ENCODE measurements around the gene TET3. TPM values are rescaled to one million over a fixed set of nuclear protein-coding genes. Genes with fewer than 3 reads are reported as not detected.

Gene TET3
- total and polyA plus RNA-seq, 2 of the 4 experiments (the other 2 are of a cell fraction) = 1.6 to 1.8 TPM

DNA sequence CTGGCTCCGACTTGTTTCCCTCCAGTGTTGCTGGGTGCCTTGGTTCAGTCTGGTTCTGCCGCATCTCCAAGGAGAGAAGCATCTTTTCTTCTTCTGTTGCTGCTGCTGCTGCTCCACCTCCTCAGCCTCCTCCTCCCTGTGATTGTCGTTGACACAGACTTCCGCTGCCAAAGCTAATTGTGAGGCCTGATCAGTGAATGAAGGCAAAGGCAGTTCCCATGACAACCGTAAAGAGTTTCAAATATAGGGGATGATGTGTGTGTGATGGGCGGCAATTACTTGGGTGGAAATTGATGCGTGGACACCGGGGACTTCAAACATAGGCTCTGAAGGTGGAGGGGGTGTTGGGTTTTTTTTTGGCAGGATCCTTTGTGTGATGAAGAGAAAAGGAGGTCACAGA, 13.7 kb downstream of the TET3 start:
- peaks cover 29 to 89% of the 10 kb centered on the region in 2 experiments for H3K79me1 ChIP-seq (ENCODE audit: low read depth in 1 of 2, low read length in 2 of 2)
- no peak overlapping the region for H2BK5ac ChIP-seq (ENCODE audit: low read depth, low read length, poor library complexity, severe bottlenecking)
- no peaks in the 10 kb centered on the region for H3K27me3 ChIP-seq (ENCODE audit: control insufficient read depth, insufficient read depth, low read length)
- intact Hi-C loops (cut with micrococcal nuclease) = no loop called here
- H3K36me3 ChIP-seq (ENCODE audit: control insufficient read depth, insufficient read depth, low read length) = no peaks in the 10 kb centered on the region
- H3K9ac ChIP-seq (ENCODE audit: low read depth, low read length) = no peak overlapping the region
- ATAC-seq (ENCODE audit: low read depth) = no peak
- H3K9me1 ChIP-seq (ENCODE audit: insufficient read depth, low read length) = peaks cover 26% of the 10 kb centered on the region
- H2AFZ ChIP-seq (replicated peaks; ENCODE audit: low read length, poor library complexity) = no peak overlapping the region
- H4K20me1 ChIP-seq (ENCODE audit: insufficient read depth, low read length) = peaks cover 75% of the 10 kb centered on the region
- no peak overlapping the region for H3K4me2 ChIP-seq (ENCODE audit: low read depth, low read length)
- in situ Hi-C loops (cut with MboI; ENCODE audit: low sequenced_read_pairs) = no loop called here
- H3K56ac ChIP-seq (ENCODE audit: extremely low read depth, insufficient read depth, low read length) = no peak overlapping the region
- no peak overlapping the region for H3K18ac ChIP-seq (ENCODE audit: low read depth, low read length)
- H3K23ac ChIP-seq (ENCODE audit: low read depth, low read length) = no peak overlapping the region
- no peaks in the 10 kb centered on the region for H3K9me3 ChIP-seq (ENCODE audit: control insufficient read depth, insufficient read depth, low read length)
- H4K8ac ChIP-seq (ENCODE audit: low read depth in 2 of 2, low read length in 2 of 2) = no peak overlapping the region
- H2BK15ac ChIP-seq (ENCODE audit: low read depth, low read length) = no peak overlapping the region
- no peak overlapping the region for H3K27ac ChIP-seq (ENCODE audit: insufficient read depth, low read length)
- TF ChIP-seq RAD21 (IDR thresholded peaks at IDR 0.05; ENCODE audit: low read length) (no peak), SMC3 (IDR thresholded peaks at IDR 0.05; ENCODE audit: low read depth, low read length) (no peak), MAFK (IDR thresholded peaks at IDR 0.05; ENCODE audit: low read depth, low read length) (no peak), BHLHE40 (IDR thresholded peaks at IDR 0.05; ENCODE audit: low read depth, low read length) (no peak)
- H4K5ac ChIP-seq (ENCODE audit: low read depth, low read length) = no peak overlapping the region
- BruUV-seq (replicated peaks) = no TSS peak
- CTCF ChIA-PET = no interaction called here
- H2BK20ac ChIP-seq (ENCODE audit: low read depth, low read length) = no peak overlapping the region
- POLR2A ChIA-PET (ENCODE audit: unreplicated experiment) = no interaction called here
- no peak overlapping the region for H4K91ac ChIP-seq (ENCODE audit: insufficient read depth, low read depth, low read length)
- no CpG with 5 or more reads among the region's 8 CpGs for WGBS, 2 experiments (ENCODE audit: extremely low coverage in 2 of 2, insufficient read length in 1 of 2)
- H2AK5ac ChIP-seq (ENCODE audit: low read depth, low read length) = no peak overlapping the region
- H3K4me1 ChIP-seq (ENCODE audit: control insufficient read depth, insufficient read depth, low read length) = peaks cover 19% of the 10 kb centered on the region
- H2AK9ac ChIP-seq (replicated peaks; ENCODE audit: low read depth, low read length, poor library complexity) = no peak overlapping the region
- H3K4ac ChIP-seq (ENCODE audit: low read depth, low read length) = no peak overlapping the region
- dilution Hi-C loops (cut with HindIII; ENCODE audit: low sequenced_read_pairs, unreplicated experiment) = no loop called here
- no peak overlapping the region for H3K4me3 ChIP-seq (ENCODE audit: insufficient read depth, low read depth, low read length)
- no peak overlapping the region for H3K14ac ChIP-seq (replicated peaks; ENCODE audit: low read depth, low read length)
- H2BK120ac ChIP-seq (ENCODE audit: low read depth, low read length) = no peak overlapping the region
- no peak for DNase-seq
